ENCODE results near the gene IGHMBP2.

- TF ChIP-seq CTCF (IDR thresholded peaks at IDR 0.05) (no peak), POLR2A (IDR thresholded peaks at IDR 0.05) (no peak)
Measured at GRCh38 chr11:68911731-68912130, 8.0 kb downstream of the IGHMBP2 start.
